SK-N-SH (cell line): ENCODE results near the gene CEACAM3. TPM values are rescaled to one million over a fixed set of nuclear protein-coding genes. Genes with fewer than 3 reads are reported as not detected.

Source experiments
- CTCF ChIA-PET: fragments of 300-600, 350-600 bp; formaldehyde crosslinking; extraction: SDS; loops from one replicate; lab custom pipeline; 2021; lab: Yijun Ruan, JAX
- POLR2A ChIA-PET: fragments of 350-600 bp; sonication (Branson Sonifier 250); formaldehyde crosslinking; extraction: SDS; loops from one replicate; lab custom pipeline; 2020; ENCODE audit warnings: antibody characterized with exemption, inconsistent platforms; lab: Yijun Ruan, JAX
- DNase-seq: peaks from one replicate; pipeline ENCODE4 v3.0.0; 2012
- H2AFZ ChIP-seq: fragments of 200-600 bp; sonication (generic); 2 replicates; pipeline ENCODE4 v1.8.1; 2016; ENCODE audit warnings: antibody characterized with exemption, mild to moderate bottlenecking, low read depth
- H3F3A ChIP-seq: fragments of 200-600 bp; sonication (generic); replicated peaks from 2 replicates; pipeline ENCODE3; 2016; ENCODE audit warnings: antibody characterized with exemption, mild to moderate bottlenecking; ENCODE audit not compliant: insufficient read depth
- H3K27ac ChIP-seq, 2 experiments: fragments of 200-500 bp in 1 of 2; fragments of 200-600 bp in 1 of 2; sonication (Bioruptor generic) in 1 of 2; sonication (generic), shearing (Covaris generic) in 1 of 2; 2 replicates each; pipeline versions ENCODE4 v1.5.1 to v1.6.1; 2014 to 2016; ENCODE audit warnings: low read depth in 2 of 2, inconsistent platforms in 1 of 2, low read length in 1 of 2, mild to moderate bottlenecking in 1 of 2, mixed read lengths in 1 of 2
- H3K27me3 ChIP-seq: fragments of 200-600 bp; sonication (generic), shearing (Covaris generic); 2 replicates; pipeline ENCODE4 v1.6.1; 2016; ENCODE audit warnings: mixed run types; ENCODE audit not compliant: insufficient read depth
- H3K36me3 ChIP-seq, 2 experiments: fragments of 200-500 bp in 1 of 2; fragments of 200-600 bp in 1 of 2; sonication (Bioruptor generic) in 1 of 2; sonication (generic) in 1 of 2; replicated peaks in 1 of 2; 2 replicates each; pipeline versions ENCODE3 to v1.5.1; 2014 to 2016; ENCODE audit warnings: low read length in 1 of 2, mild to moderate bottlenecking in 1 of 2; ENCODE audit not compliant: insufficient read depth in 2 of 2, control insufficient read depth in 1 of 2
- H3K4me1 ChIP-seq, 2 experiments: fragments of 200-500 bp in 1 of 2; fragments of 200-600 bp in 1 of 2; sonication (Bioruptor generic) in 1 of 2; sonication (generic), shearing (Covaris generic) in 1 of 2; 2 replicates each; pipeline versions ENCODE4 v1.5.1 to v1.6.1; 2014 to 2016; ENCODE audit warnings: low read depth in 1 of 2, low read length in 1 of 2, mixed run types in 1 of 2; ENCODE audit not compliant: insufficient read depth in 2 of 2, control insufficient read depth in 1 of 2
- H3K4me2 ChIP-seq: fragments of 200-600 bp; sonication (generic), shearing (Covaris generic); 2 replicates; pipeline ENCODE4 v1.6.1; 2017; ENCODE audit warnings: mixed run types
- H3K4me3 ChIP-seq, 2 experiments: fragments of 200-500 bp in 1 of 2; fragments of 200-600 bp in 1 of 2; sonication (Bioruptor generic) in 1 of 2; sonication (generic), shearing (Covaris generic) in 1 of 2; 2 replicates each; pipeline versions ENCODE4 v1.5.1 to v1.8.1; 2014 to 2016; ENCODE audit warnings: low read depth in 2 of 2, inconsistent platforms in 1 of 2, low read length in 1 of 2, mild to moderate bottlenecking in 1 of 2, mixed read lengths in 1 of 2, moderate library complexity in 1 of 2
- H3K79me2 ChIP-seq: fragments of 200-600 bp; sonication (generic); 2 replicates; pipeline ENCODE4 v1.8.1; 2017; ENCODE audit warnings: mild to moderate bottlenecking; ENCODE audit not compliant: insufficient read depth
- H3K9ac ChIP-seq: fragments of 200-600 bp; sonication (generic); 2 replicates; pipeline ENCODE4 v1.6.1; 2017; ENCODE audit warnings: mixed run types
- H3K9me2 ChIP-seq: fragments of 200-600 bp; sonication (generic); 2 replicates; pipeline ENCODE4 v1.6.1; 2017; ENCODE audit warnings: mixed run types
- H3K9me3 ChIP-seq: fragments of 200-600 bp; sonication (generic); 2 replicates; pipeline ENCODE4 v1.6.1; 2017; ENCODE audit warnings: mixed run types, mild to moderate bottlenecking, moderate library complexity
- H4K20me1 ChIP-seq: fragments of 200-600 bp; sonication (generic); 2 replicates; pipeline ENCODE4 v1.6.1; 2017; ENCODE audit warnings: mild to moderate bottlenecking, mixed run types; ENCODE audit not compliant: insufficient read depth
- EP300 ChIP-seq, 2 experiments: IDR thresholded peaks; 2 replicates each; pipeline versions ENCODE4 v1.4.0 to v1.6.1; 2012; ENCODE audit warnings: borderline replicate concordance in 1 of 2, low read depth in 1 of 2, low read length in 1 of 2
- FOXJ3 ChIP-seq: sonication (generic); formaldehyde crosslinking; IDR thresholded peaks from 2 replicates; pipeline ENCODE4 v1.5.1; 2020; ENCODE audit warnings: mild to moderate bottlenecking, missing genetic modification reagents
- FOXM1 ChIP-seq: IDR thresholded peaks from 2 replicates; pipeline ENCODE4 v1.4.0; 2012; ENCODE audit warnings: low read depth, mild to moderate bottlenecking
- GATA2 ChIP-seq: sonication (generic); formaldehyde crosslinking; IDR thresholded peaks from 2 replicates; pipeline ENCODE4 v1.5.0; 2020; ENCODE audit warnings: mild to moderate bottlenecking, missing genetic modification reagents
- IRF3 ChIP-seq: fragments of 150-350 bp; IDR thresholded peaks from 2 replicates; pipeline ENCODE4 v1.6.1; 2016; ENCODE audit warnings: mild to moderate bottlenecking, low read depth, low read length
- JUND ChIP-seq: IDR thresholded peaks from 2 replicates; pipeline ENCODE4 v1.4.0; 2012
- MAX ChIP-seq: IDR thresholded peaks from 2 replicates; pipeline ENCODE4 v1.4.0; 2012; ENCODE audit warnings: low read depth
- MEF2A ChIP-seq: IDR thresholded peaks from 2 replicates; pipeline ENCODE4 v1.4.0; 2012; ENCODE audit warnings: low read depth, borderline replicate concordance
- MXI1 ChIP-seq: IDR thresholded peaks from 2 replicates; pipeline ENCODE4 v1.6.1; 2012; ENCODE audit warnings: mild to moderate bottlenecking, low read depth, low read length, improper control_type of control experiment
- NRF1 ChIP-seq: IDR thresholded peaks from 2 replicates; pipeline ENCODE4 v1.6.1; 2012; ENCODE audit warnings: low read depth, mild to moderate bottlenecking, low read length
- POLR2AphosphoS5 ChIP-seq: IDR thresholded peaks from 2 replicates; pipeline ENCODE4 v1.6.1; 2012; ENCODE audit warnings: low read depth, low read length
- RCOR1 ChIP-seq: fragments of 150-350 bp; IDR thresholded peaks from 2 replicates; pipeline ENCODE4 v1.6.1; 2017; ENCODE audit warnings: antibody characterized with exemption, low read length
- REST ChIP-seq: IDR thresholded peaks from 2 replicates; pipeline ENCODE4 v1.6.1; 2012; ENCODE audit warnings: mild to moderate bottlenecking, low read depth, low read length, moderate library complexity
- RFX5 ChIP-seq: IDR thresholded peaks from 2 replicates; pipeline ENCODE4 v1.6.1; 2012; ENCODE audit warnings: mild to moderate bottlenecking, improper control_type of control experiment, low read length
- TAF1 ChIP-seq: IDR thresholded peaks from 2 replicates; pipeline ENCODE4 v1.6.1; 2012; ENCODE audit warnings: low read depth, mild to moderate bottlenecking, low read length, moderate library complexity, borderline replicate concordance
- YY1 ChIP-seq: IDR thresholded peaks from 2 replicates; pipeline ENCODE4 v1.4.0; 2012; ENCODE audit warnings: low read depth, mild to moderate bottlenecking
- ZBTB33 ChIP-seq: IDR thresholded peaks from 2 replicates; pipeline ENCODE4 v1.4.0; 2012; ENCODE audit warnings: low read depth, borderline replicate concordance
- WGBS: methylation state at CpG from one replicate; pipeline ENCODE4 v1.1.6; 2017; ENCODE audit warnings: low lambda C conversion rate; 5-methylcytosine and 5-hydroxymethylcytosine counted together
- polyA plus RNA-seq, 3 experiments: library from polyadenylated mRNA; depleted of rRNA; stranded (reverse); fragments of >200 nt; gene quantifications; 2 replicates each; pipeline ENCODE4 v1.2.3, GENCODE V29; 2012

Gene CEACAM3
- polyA plus RNA-seq, 1 of the 3 experiments (the other 2 are of a cell fraction), result not detected

GRCh38 chr19:41755328-41755913, 41.0 kb upstream of the CEACAM3 start, which contains the start of gene CEACAM6:
TSS of gene CEACAM6 (plus strand) at chr19:41755530. CDS start at chr19:41755639, 109 bp downstream.
- H3K4me3 ChIP-seq, result no peak within 1 kb of the TSS
- peaks cover 21% of the 10 kb centered on the region; the same call in 1 of the 2 replicates for H3K27me3 ChIP-seq
- H3K27ac ChIP-seq, result no peak within 1 kb of the TSS
- TF ChIP-seq REST, result no peak
- TF ChIP-seq MAX, result no peak
- TF ChIP-seq IRF3, result no peak
- TF ChIP-seq YY1, result no peak
- TF ChIP-seq FOXJ3, result no peak
- no peak for TF ChIP-seq EP300 (IDR thresholded peaks at IDR 0.05; ENCODE audit: borderline replicate concordance in 1 of 2, low read depth in 1 of 2, low read length in 1 of 2)
- no peak for TF ChIP-seq POLR2AphosphoS5
- TF ChIP-seq TAF1, result no peak
- 0% methylated on average over 3 of the region's 3 CpGs for WGBS
- H3K9me2 ChIP-seq, result no peaks in the 10 kb centered on the region
- DNase-seq, result no peak
- H4K20me1 ChIP-seq, result no peaks in the 10 kb centered on the region
- H3K79me2 ChIP-seq, result no peaks in the 10 kb centered on the region
- POLR2A ChIA-PET, result no interaction called here
- H3K9me3 ChIP-seq, result no peaks in the 10 kb centered on the region
- H3K36me3 ChIP-seq, result no peaks in the 10 kb centered on the region
- H3K4me1 ChIP-seq, result no peaks in the 10 kb centered on the region
- H3F3A ChIP-seq, result no peaks in the 10 kb centered on the region
- H3K9ac ChIP-seq, result no peak within 1 kb of the TSS
- no peak within 1 kb of the TSS for H3K4me2 ChIP-seq
- CTCF ChIA-PET, result interaction anchor here (1.5 to 5.3 kb wide), 4 partner anchors 8 to 39 kb away, joined by 4 to 33 read pairs (median 18); partner anchors contain the start of gene CEACAM3
- no peak within 1 kb of the TSS for H2AFZ ChIP-seq

GRCh38 chr19:41758846-41759245, 37.5 kb upstream of the CEACAM3 start:
- Histone ChIP-seq H3K9me3 (no peaks in the 10 kb centered on the region), H3K4me1 (no peaks in the 10 kb centered on the region), H3K9me2 (no peaks in the 10 kb centered on the region), H3K27ac (no peak overlapping the region), H3K27me3 (peaks cover 18% of the 10 kb centered on the region; the same call in 1 of the 2 replicates), H3K4me3 (no peak overlapping the region), H4K20me1 (no peaks in the 10 kb centered on the region), H3K36me3 (no peaks in the 10 kb centered on the region), H3K79me2 (no peaks in the 10 kb centered on the region), H3K9ac (no peak overlapping the region), H3F3A (no peaks in the 10 kb centered on the region), H2AFZ (no peak overlapping the region), H3K4me2 (no peak overlapping the region)
- WGBS, result 7% methylated on average over 8 of the region's 9 CpGs
- ChIA-PET CTCF (no interaction called here), POLR2A (no interaction called here)
- DNase-seq, result no peak
- TF ChIP-seq GATA2 (CRISPR knock-in tag), result no peak
- no peak for TF ChIP-seq REST
- TF ChIP-seq ZBTB33, result no peak
- no peak for TF ChIP-seq MXI1
- TF ChIP-seq RFX5, result no peak
- no peak for TF ChIP-seq MEF2A
- TF ChIP-seq RCOR1, result no peak
- no peak for TF ChIP-seq FOXM1
- no peak for TF ChIP-seq NRF1
- no peak for TF ChIP-seq JUND
